H1 (cell line): ENCODE data around the gene SBK2.

Experiments
- KDM5A ChIP-seq: fragments of 200-600 bp; IDR thresholded peaks from 2 replicates; pipeline ENCODE4 v1.7.1; 2012; ENCODE audit warnings: mild to moderate bottlenecking, low read length, inconsistent platforms, mixed read lengths
- ZNF274 ChIP-seq: IDR thresholded peaks from 2 replicates; pipeline ENCODE4 v1.7.0; 2012; ENCODE audit warnings: low read length, borderline replicate concordance; ENCODE audit errors: extremely low read depth

GRCh38 chr19:55553217-55554182 is 16.6 kb upstream of the SBK2 start:
- TF ChIP-seq ZNF274: no peak
- no peak for TF ChIP-seq KDM5A
